ENCODE results near the gene LRIG1.
A peak's percentile ranks its signal among the peaks of the same experiment; 100 is the strongest.

Gene LRIG1

GRCh38 chr3:66500576-66501482 is at the start of gene LRIG1:
Gene LRIG1 (minus strand): TSS chr3:66501022. CDS start chr3:66500407, 615 bp downstream.
- TF ChIP-seq CTCF (IDR thresholded peaks at IDR 0.05; ENCODE audit: low read depth, low read length) (no peak), EZH2phosphoT487 (IDR thresholded peaks at IDR 0.05; ENCODE audit: low read depth) (no peak)
- Histone ChIP-seq H2AFZ (ENCODE audit: low read depth, low read length) (peak within 1 kb of the TSS; percentile 59), H3K9me3 (ENCODE audit: insufficient read depth, low read length) (no peaks in the 10 kb centered on the region), H3K9ac (ENCODE audit: low read length) (peak within 1 kb of the TSS; percentile 80), H3K4me1 (ENCODE audit: low read length) (peaks cover 47% of the 10 kb centered on the region), H3K27me3 (ENCODE audit: low read depth, low read length) (peaks cover 14% of the 10 kb centered on the region), H4K20me1 (ENCODE audit: insufficient read depth, low read length) (peaks cover 31% of the 10 kb centered on the region), H3K79me2 (ENCODE audit: low read length) (peaks cover 48% of the 10 kb centered on the region), H3K27ac (ENCODE audit: low read length) (peak within 1 kb of the TSS; percentile 36), H3K36me3 (replicated peaks; ENCODE audit: low read depth, low read length) (no peaks in the 10 kb centered on the region), H3K4me2 (ENCODE audit: low read length) (peak within 1 kb of the TSS; percentile 86), H3K4me3 (ENCODE audit: low read length) (peak within 1 kb of the TSS; percentile 87)

- Histone ChIP-seq H3K4me1 (ENCODE audit: low read length) (no peaks in the 10 kb centered on the region), H3K27ac (ENCODE audit: low read length) (no peak overlapping the region)
Measured at GRCh38 chr3:66544619-66545429, 44.0 kb upstream of the LRIG1 start.

GRCh38 chr3:66542153-66542552 is 41.3 kb upstream of the LRIG1 start:
- H3K27ac ChIP-seq (ENCODE audit: low read length): no peak overlapping the region
- H3K27me3 ChIP-seq (ENCODE audit: low read depth, low read length): no peaks in the 10 kb centered on the region
- 0 out of 2 replicates have a peak, but pooled peaks cover 3% of the 10 kb centered on the region for H3K9me3 ChIP-seq (ENCODE audit: insufficient read depth, low read length)
- H3K9ac ChIP-seq (ENCODE audit: low read length): no peak overlapping the region
- H4K20me1 ChIP-seq (ENCODE audit: insufficient read depth, low read length): no peaks in the 10 kb centered on the region
- H3K4me2 ChIP-seq (ENCODE audit: low read length): no peak overlapping the region
- no peaks in the 10 kb centered on the region for H3K79me2 ChIP-seq (ENCODE audit: low read length)
- TF ChIP-seq EZH2phosphoT487 (IDR thresholded peaks at IDR 0.05; ENCODE audit: low read depth) (no peak), CTCF (IDR thresholded peaks at IDR 0.05; ENCODE audit: low read depth, low read length) (no peak)
- no peaks in the 10 kb centered on the region for H3K36me3 ChIP-seq (replicated peaks; ENCODE audit: low read depth, low read length)
- H2AFZ ChIP-seq (ENCODE audit: low read depth, low read length): 0 out of 2 replicates have a peak overlapping the region, but pooled peaks have one; percentile 7
- H3K4me1 ChIP-seq (ENCODE audit: low read length): no peaks in the 10 kb centered on the region
- no peak overlapping the region for H3K4me3 ChIP-seq (ENCODE audit: low read length)

More at GRCh38 chr3:66544619-66545429, 44.0 kb upstream of the LRIG1 start:
- Histone ChIP-seq H3K27me3 (ENCODE audit: low read depth, low read length) (no peaks in the 10 kb centered on the region), H2AFZ (ENCODE audit: low read depth, low read length) (no peak overlapping the region), H3K36me3 (replicated peaks; ENCODE audit: low read depth, low read length) (no peaks in the 10 kb centered on the region), H3K4me3 (ENCODE audit: low read length) (no peak overlapping the region), H3K9me3 (ENCODE audit: insufficient read depth, low read length) (0 out of 2 replicates have a peak, but pooled peaks cover 3% of the 10 kb centered on the region), H3K4me2 (ENCODE audit: low read length) (no peak overlapping the region), H4K20me1 (ENCODE audit: insufficient read depth, low read length) (no peaks in the 10 kb centered on the region), H3K9ac (ENCODE audit: low read length) (no peak overlapping the region), H3K79me2 (ENCODE audit: low read length) (no peaks in the 10 kb centered on the region)
- no peak for TF ChIP-seq CTCF (IDR thresholded peaks at IDR 0.05; ENCODE audit: low read depth, low read length)
- no peak for TF ChIP-seq EZH2phosphoT487 (IDR thresholded peaks at IDR 0.05; ENCODE audit: low read depth)

All from OCI-LY3 (cell line).